ENCODE results near the gene C10orf90.

C10orf90 gene

GRCh38 chr10:126421756-126422256, 248.7 kb downstream of the C10orf90 start:
- no peak for DNase-seq

- DNase-seq: no peak
Observed at GRCh38 chr10:126420567-126421300, 249.8 kb downstream of the C10orf90 start.

- DNase-seq: no peak
Observed at GRCh38 chr10:126417220-126417825, 253.2 kb downstream of the C10orf90 start.

- no peak for DNase-seq
Observed at GRCh38 chr10:126409821-126410220, 260.7 kb downstream of the C10orf90 start.

GRCh38 chr10:126408953-126409641, 261.4 kb downstream of the C10orf90 start:
- no peak for DNase-seq

GRCh38 chr10:126407831-126408230, 262.7 kb downstream of the C10orf90 start:
- DNase-seq: no peak

GRCh38 chr10:126405239-126405775, 265.2 kb downstream of the C10orf90 start:
- no peak for DNase-seq

GRCh38 chr10:126402721-126403695, 267.5 kb downstream of the C10orf90 start:
- DNase-seq: no peak

- DNase-seq: no peak
Observed at GRCh38 chr10:126400641-126401040, 269.9 kb downstream of the C10orf90 start.

- no peak for DNase-seq
Observed at GRCh38 chr10:126398924-126399323, 271.6 kb downstream of the C10orf90 start.

- no peak for DNase-seq
Observed at GRCh38 chr10:126398383-126398743, 272.1 kb downstream of the C10orf90 start.

GRCh38 chr10:126397640-126398382, 272.7 kb downstream of the C10orf90 start:
- no peak for DNase-seq

- DNase-seq: no peak
Observed at GRCh38 chr10:126397156-126397555, 273.3 kb downstream of the C10orf90 start.

- DNase-seq: no peak
Observed at GRCh38 chr10:126394948-126395347, 275.5 kb downstream of the C10orf90 start.

- DNase-seq: no peak
Observed at GRCh38 chr10:126393076-126393475, 277.4 kb downstream of the C10orf90 start.

GRCh38 chr10:126392469-126392868, 278.0 kb downstream of the C10orf90 start:
- no peak for DNase-seq

GRCh38 chr10:126392068-126392467, 278.4 kb downstream of the C10orf90 start:
- no peak for DNase-seq

GRCh38 chr10:126391192-126391885, 279.2 kb downstream of the C10orf90 start:
- no peak for DNase-seq

GRCh38 chr10:126390324-126390723, 280.2 kb downstream of the C10orf90 start:
- no peak for DNase-seq

GRCh38 chr10:126387931-126388911, 282.3 kb downstream of the C10orf90 start, which contains the start of gene ADAM12:
Gene ADAM12, minus strand, starts transcription at chr10:126388477. Its CDS starts 332 bp downstream, at chr10:126388145.
- peak in 1 of 2 donors; percentile 12 for DNase-seq
